Stimulated activated CD4-positive, alpha-beta T cell treated with anti-CD3 and anti-CD28 coated beads, Interleukin-2, amount 100 ng/mL, for 48 hours (primary cell): Measurements from ENCODE around the gene WWOX.
A peak's percentile ranks its signal among the peaks of the same experiment; 100 is the strongest.

Source experiments
- DNase-seq, 2 donors: peaks; one replicate each; pipeline ENCODE4 v3.0.0-alpha.2; 2020

The WWOX gene

GRCh38 chr16:78895681-78896080 lies 796.2 kb downstream of the WWOX start:
- DNase-seq = no peak

GRCh38 chr16:78896280-78896679 lies 796.8 kb downstream of the WWOX start:
- peak in 1 of 2 donors; percentile 23 for DNase-seq

GRCh38 chr16:78897299-78897698 lies 797.8 kb downstream of the WWOX start:
- DNase-seq = no peak

- no peak for DNase-seq
These were observed 800.8 kb downstream of the WWOX start for GRCh38 chr16:78900044-78900811.

- DNase-seq = no peak
These were observed 801.5 kb downstream of the WWOX start for GRCh38 chr16:78900966-78901365.

- no peak for DNase-seq
These were observed 802.9 kb downstream of the WWOX start for GRCh38 chr16:78902321-78902720.

- DNase-seq = no peak
These were observed 803.8 kb downstream of the WWOX start for GRCh38 chr16:78903237-78903636.

GRCh38 chr16:78903843-78904242 lies 804.4 kb downstream of the WWOX start:
- no peak for DNase-seq

- no peak for DNase-seq
These were observed 806.7 kb downstream of the WWOX start for GRCh38 chr16:78906135-78906534.

- no peak for DNase-seq
These were observed 809.8 kb downstream of the WWOX start for GRCh38 chr16:78909226-78909625.

- DNase-seq = no peak
These were observed 816.4 kb downstream of the WWOX start for GRCh38 chr16:78915811-78916345.

GRCh38 chr16:78916928-78917545 lies 817.6 kb downstream of the WWOX start:
- DNase-seq = no peak

- no peak for DNase-seq
These were observed 819.4 kb downstream of the WWOX start for GRCh38 chr16:78918805-78919305.

- no peak for DNase-seq
These were observed 820.4 kb downstream of the WWOX start for GRCh38 chr16:78919852-78920251.

GRCh38 chr16:78920621-78921020 lies 821.2 kb downstream of the WWOX start:
- DNase-seq = no peak

- peak; percentile 37 to 45 for DNase-seq
These were observed 825.8 kb downstream of the WWOX start for GRCh38 chr16:78925083-78925767.

GRCh38 chr16:78926723-78927210 lies 827.3 kb downstream of the WWOX start:
- DNase-seq = no peak

GRCh38 chr16:78927766-78928165 lies 828.3 kb downstream of the WWOX start:
- DNase-seq = no peak

GRCh38 chr16:78929841-78930240 lies 830.4 kb downstream of the WWOX start:
- DNase-seq = no peak

- no peak for DNase-seq
These were observed 831.1 kb downstream of the WWOX start for GRCh38 chr16:78930561-78930960.

- no peak for DNase-seq
These were observed 831.8 kb downstream of the WWOX start for GRCh38 chr16:78931267-78931666.

- no peak for DNase-seq
These were observed 832.2 kb downstream of the WWOX start for GRCh38 chr16:78931678-78932077.

- DNase-seq = no peak
These were observed 833.0 kb downstream of the WWOX start for GRCh38 chr16:78932355-78932943.
